ENCODE measurements around the gene ARHGEF7.
"Not testable (repeated sequence)": the region's sequence is repeated elsewhere in the genome, so short reads cannot be mapped to it uniquely, and the experiment has no call there.

The ARHGEF7 gene

GRCh38 chr13:111175372-111175771, 60.3 kb downstream of the ARHGEF7 start:
- DNase-seq, result no peak

DNA sequence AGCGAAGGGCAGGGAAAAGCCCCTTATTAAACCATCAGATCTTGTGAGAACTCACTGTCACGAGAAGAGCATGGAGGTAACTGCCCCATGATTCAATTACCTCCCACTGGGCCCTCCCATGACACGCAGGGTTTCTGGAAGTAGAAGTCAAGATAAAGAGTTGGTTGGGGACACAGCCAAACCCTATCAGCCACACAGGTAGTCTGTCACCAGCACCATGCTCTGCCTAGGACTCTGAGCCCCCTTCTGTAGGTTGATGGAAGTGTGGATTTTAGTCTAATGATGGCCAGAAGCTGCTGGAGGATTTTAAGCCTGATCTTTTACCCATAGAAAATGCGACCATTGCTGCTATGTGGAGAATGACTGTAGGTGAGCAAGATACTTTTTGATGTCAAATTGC, 60.8 kb downstream of the ARHGEF7 start:
- no peak for DNase-seq

GRCh38 chr13:111176421-111176820, 61.3 kb downstream of the ARHGEF7 start:
- no peak for DNase-seq

- DNase-seq, result no peak
These were observed 62.1 kb downstream of the ARHGEF7 start for GRCh38 chr13:111177081-111177711.

- DNase-seq, result no peak
These were observed 62.8 kb downstream of the ARHGEF7 start for GRCh38 chr13:111177921-111178320.

DNA sequence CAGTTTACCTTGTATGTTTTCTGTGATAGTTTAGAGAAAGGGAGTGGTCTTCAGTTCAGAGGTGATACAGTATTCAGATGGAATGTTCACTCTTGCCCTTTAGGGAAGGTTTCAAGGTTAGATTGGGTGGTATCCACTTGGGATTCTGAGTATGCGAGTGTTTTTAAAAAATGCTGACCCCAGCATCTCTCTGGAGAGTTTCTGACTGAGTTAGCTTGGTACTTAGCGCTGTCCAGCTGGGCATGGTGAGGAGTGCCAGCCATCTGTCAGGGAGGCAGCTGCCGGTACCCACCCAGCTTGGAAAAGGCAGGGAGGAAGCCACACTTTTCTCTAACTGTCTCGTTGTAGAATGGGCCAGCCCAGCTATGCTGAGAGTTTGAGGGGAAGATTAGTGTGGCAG, 63.3 kb downstream of the ARHGEF7 start:
- DNase-seq, result no peak

DNA sequence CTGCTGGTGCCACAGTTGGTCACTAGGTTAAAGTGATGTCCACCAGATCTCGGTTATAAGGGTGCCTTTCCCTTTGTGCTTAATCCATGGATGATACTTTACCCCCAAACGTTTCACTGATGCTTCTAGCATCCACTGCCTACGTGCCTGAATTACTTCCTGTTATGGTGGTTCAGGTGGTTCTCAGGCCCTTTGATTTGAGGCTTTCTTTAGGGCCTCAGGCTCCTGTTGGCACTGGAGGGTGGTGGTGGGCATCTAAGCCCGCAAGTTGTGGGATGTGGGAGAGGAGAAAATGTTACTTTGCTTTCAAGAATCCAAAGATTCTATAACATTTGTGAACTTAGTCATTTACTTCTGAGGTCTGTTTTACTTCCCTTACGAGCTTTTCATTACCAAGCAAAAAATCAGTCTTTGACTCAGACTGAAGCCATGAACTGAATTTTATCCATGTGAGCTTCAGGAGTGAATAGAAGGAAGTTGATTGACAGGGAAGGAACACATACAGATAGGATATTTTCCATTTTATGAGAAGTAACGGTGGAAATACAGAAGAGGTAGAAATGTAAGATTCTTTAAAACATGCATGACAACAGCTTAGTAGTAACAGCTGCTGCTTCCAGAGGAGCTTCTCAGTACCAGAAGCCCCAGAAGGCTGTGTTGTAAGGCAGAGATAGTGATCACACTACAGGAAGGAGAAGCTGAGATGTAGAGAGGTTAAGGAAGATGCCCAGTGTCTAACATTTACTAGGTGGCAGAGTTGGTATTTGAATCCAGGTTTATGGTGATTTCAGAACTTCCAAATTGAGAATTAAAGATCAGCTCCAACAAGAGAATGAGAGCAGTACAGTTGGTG, 65.0 kb downstream of the ARHGEF7 start:
- DNase-seq, result no peak

DNA sequence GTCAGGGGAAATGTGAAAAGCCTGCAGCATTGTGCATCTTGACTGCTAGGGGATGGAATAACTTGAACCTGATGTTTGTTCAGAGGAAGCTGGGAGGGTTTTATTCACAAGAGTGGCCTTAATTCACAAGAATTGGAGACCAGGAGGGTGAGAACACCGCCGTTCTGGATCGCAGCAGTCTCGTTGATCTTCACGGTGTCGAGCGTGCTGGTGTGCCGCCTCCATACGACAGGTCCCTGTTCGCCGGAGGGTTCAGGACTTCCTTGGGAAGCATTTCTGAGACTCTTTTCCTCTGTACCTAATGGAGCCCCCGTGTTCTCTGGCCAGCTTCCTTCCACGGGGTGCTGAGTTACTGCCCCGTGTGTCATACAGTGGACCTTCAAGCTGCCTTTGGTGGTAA, 66.9 kb downstream of the ARHGEF7 start:
- no peak for DNase-seq

- DNase-seq, result no peak
These were observed 68.1 kb downstream of the ARHGEF7 start for GRCh38 chr13:111183087-111183645.

- no peak for DNase-seq
These were observed 68.8 kb downstream of the ARHGEF7 start for GRCh38 chr13:111183959-111184358.

GRCh38 chr13:111184458-111185401, 69.6 kb downstream of the ARHGEF7 start:
- DNase-seq, result no peak

DNA sequence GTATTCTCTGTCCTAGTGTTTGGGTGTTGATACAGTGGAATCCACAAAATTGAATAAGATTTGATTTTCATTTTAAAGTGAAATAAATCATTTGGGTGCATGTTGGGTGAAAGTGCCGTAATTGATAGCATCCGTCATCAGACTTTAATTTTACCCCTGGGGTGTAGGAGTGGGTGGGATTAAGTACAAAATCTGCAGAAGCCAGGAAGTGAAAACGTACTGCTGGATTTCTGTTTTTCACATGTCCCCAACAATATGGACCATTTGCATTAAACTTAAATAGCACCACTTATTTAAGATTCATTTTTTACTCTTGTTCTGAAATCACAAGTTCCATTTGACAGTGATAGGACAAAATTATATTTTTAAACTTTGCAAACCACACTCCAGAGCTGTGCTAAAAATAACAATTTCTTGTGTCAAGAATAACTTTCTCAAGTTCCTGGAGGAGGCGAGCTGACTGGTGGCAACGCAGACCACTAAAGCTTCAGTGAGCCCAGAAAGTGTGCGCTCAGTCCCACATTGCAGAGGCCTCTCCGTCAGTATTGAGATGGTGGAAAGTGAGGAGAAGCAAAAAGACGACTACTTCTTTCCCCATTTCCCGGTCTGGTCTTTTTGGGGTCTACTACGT, 71.3 kb downstream of the ARHGEF7 start:
- no peak for DNase-seq

- no peak for DNase-seq
These were observed 72.9 kb downstream of the ARHGEF7 start for GRCh38 chr13:111187960-111188541.

GRCh38 chr13:111189064-111189505, 74.0 kb downstream of the ARHGEF7 start:
- DNase-seq, result not testable (repeated sequence)

DNA sequence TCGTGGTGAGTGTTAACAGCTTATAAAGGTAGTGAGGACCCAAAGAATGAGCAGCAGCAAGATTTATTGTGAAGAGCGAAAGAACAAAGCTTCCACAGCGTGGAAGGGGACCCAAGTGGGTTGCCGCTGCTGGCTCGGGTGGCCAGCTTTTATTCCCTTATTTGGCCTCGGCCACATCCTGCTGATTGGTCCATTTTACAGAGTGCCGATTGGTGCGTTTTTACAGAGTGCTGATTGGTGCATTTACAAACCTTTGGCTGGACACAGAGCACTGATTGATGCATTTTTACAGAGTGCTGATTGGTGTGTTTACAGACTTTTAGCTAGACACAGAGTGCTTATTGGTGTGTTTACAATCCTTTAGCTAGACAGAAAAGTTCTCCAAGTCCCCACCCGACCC, 74.4 kb downstream of the ARHGEF7 start:
- DNase-seq, result not testable (repeated sequence)

- DNase-seq, result not testable (repeated sequence)
These were observed 78.1 kb downstream of the ARHGEF7 start for GRCh38 chr13:111193223-111193622.

GRCh38 chr13:111194651-111195050, 79.5 kb downstream of the ARHGEF7 start:
- DNase-seq, result not testable (repeated sequence)

GRCh38 chr13:111198732-111199378, 83.7 kb downstream of the ARHGEF7 start:
- not testable (repeated sequence) for DNase-seq

GRCh38 chr13:111201304-111201940, 86.3 kb downstream of the ARHGEF7 start:
- DNase-seq, result peak in 1 of 2 experiments; percentile 14

- DNase-seq, result peak; percentile 59 to 63
These were observed 87.1 kb downstream of the ARHGEF7 start for GRCh38 chr13:111202156-111202621.

GRCh38 chr13:111202745-111203144, 87.6 kb downstream of the ARHGEF7 start:
- no peak for DNase-seq
